HL-60 (cell line): Measurements from ENCODE around the gene TTC13.

Experiments used
- DNase-seq, 2 experiments: peaks; one replicate each; pipeline ENCODE4 v3.0.0-alpha.2; 2010 to 2020; ENCODE audit warnings: low read depth in 1 of 2, low spot score in 1 of 2
- H3K27ac ChIP-seq: fragments of 250-450 bp; sonication (Bioruptor Pico); replicated peaks from 2 replicates; pipeline ENCODE4 v1.5.1; 2020; ENCODE audit warnings: mild to moderate bottlenecking, moderate library complexity
- H3K27me3 ChIP-seq: fragments of 250-450 bp; sonication (Bioruptor Pico); 2 replicates; pipeline ENCODE4 v1.5.1; 2021; ENCODE audit warnings: mild to moderate bottlenecking, moderate library complexity; ENCODE audit not compliant: insufficient read depth, poor library complexity, severe bottlenecking
- H3K4me3 ChIP-seq: replicated peaks from 2 replicates; pipeline ENCODE4 v1.5.1; 2011; ENCODE audit warnings: mild to moderate bottlenecking, control low read depth, low read length; ENCODE audit not compliant: insufficient read depth
- CTCF ChIP-seq: IDR thresholded peaks from one replicate; pipeline ENCODE4 v1.5.1; 2011; ENCODE audit warnings: low read length, control low read depth, inconsistent platforms; ENCODE audit not compliant: insufficient read depth
- GABPA ChIP-seq: IDR thresholded peaks from 2 replicates; pipeline ENCODE4 v1.6.1; 2012; ENCODE audit warnings: low read depth
- POLR2AphosphoS5 ChIP-seq: IDR thresholded peaks from 2 replicates; pipeline ENCODE4 v1.6.1; 2012; ENCODE audit warnings: low read depth
- REST ChIP-seq: IDR thresholded peaks from 2 replicates; pipeline ENCODE4 v1.6.1; 2012; ENCODE audit warnings: low read depth; ENCODE audit not compliant: insufficient replicate concordance
- SPI1 ChIP-seq: IDR thresholded peaks from 2 replicates; pipeline ENCODE4 v1.6.1; 2012; ENCODE audit warnings: low read depth, mild to moderate bottlenecking, borderline replicate concordance

TTC13 gene

GRCh38 chr1:230863449-230863848 lies 115.2 kb downstream of the TTC13 start:
- Histone ChIP-seq H3K27ac (no peak overlapping the region), H3K27me3 (no peaks in the 10 kb centered on the region), H3K4me3 (no peak overlapping the region)
- no peak for TF ChIP-seq GABPA
- no peak for TF ChIP-seq CTCF
- peak; percentile 41; the same call in 1 of the 2 replicates for TF ChIP-seq SPI1
- peak; percentile 16 to 78 for DNase-seq

GRCh38 chr1:230861970-230862595 lies 116.6 kb downstream of the TTC13 start:
- DNase-seq, result no peak
- Histone ChIP-seq H3K4me3 (no peak overlapping the region), H3K27me3 (no peaks in the 10 kb centered on the region), H3K27ac (no peak overlapping the region)
- no peak for TF ChIP-seq GABPA
- TF ChIP-seq POLR2AphosphoS5, result no peak
- TF ChIP-seq SPI1, result no peak
- TF ChIP-seq REST, result no peak
- TF ChIP-seq CTCF, result no peak

- no peak for TF ChIP-seq POLR2AphosphoS5
- TF ChIP-seq REST, result peak; percentile 72
- no peak for TF ChIP-seq SPI1
- H3K4me3 ChIP-seq, result no peak overlapping the region
- H3K27ac ChIP-seq, result no peak overlapping the region
- no peak for DNase-seq
- H3K27me3 ChIP-seq, result no peaks in the 10 kb centered on the region
These were observed 117.2 kb downstream of the TTC13 start for GRCh38 chr1:230861489-230861888.

GRCh38 chr1:230860617-230861384 lies 117.9 kb downstream of the TTC13 start:
- H3K27me3 ChIP-seq, result no peaks in the 10 kb centered on the region
- no peak for DNase-seq
- TF ChIP-seq REST, result no peak
- no peak for TF ChIP-seq POLR2AphosphoS5
- TF ChIP-seq CTCF, result no peak
- TF ChIP-seq SPI1, result no peak
- no peak for TF ChIP-seq GABPA
- H3K27ac ChIP-seq, result no peak overlapping the region
- H3K4me3 ChIP-seq, result no peak overlapping the region
